Memory B cell (primary cell): ENCODE results near the gene DLGAP1.

Source experiments
- ATAC-seq: fragments of 150-1000 bp; cut with Tn5 transposase; 2 replicates; pipeline ENCODE4 v1.10.0; 2021; ENCODE audit warnings: low read depth, mild to moderate bottlenecking, moderate library complexity
- DNase-seq, 2 donors: peaks; one replicate each; pipeline ENCODE4 v3.0.0; 2022; ENCODE audit warnings: low spot score in 2 of 2
- H3K27ac Mint-ChIP-seq: one replicate; pipeline ENCODE4 v1.8.0; 2022; ENCODE audit warnings: mild to moderate bottlenecking, moderate library complexity, mixed read lengths
- H3K27me3 Mint-ChIP-seq: one replicate; pipeline ENCODE4 v1.8.0; 2022; ENCODE audit warnings: mixed read lengths
- H3K36me3 Mint-ChIP-seq: one replicate; pipeline ENCODE4 v1.8.0; 2022; ENCODE audit warnings: mild to moderate bottlenecking, mixed read lengths
- H3K4me1 Mint-ChIP-seq: one replicate; pipeline ENCODE4 v1.8.0; 2022; ENCODE audit warnings: mixed read lengths
- H3K4me3 Mint-ChIP-seq: one replicate; pipeline ENCODE4 v1.8.0; 2022; ENCODE audit warnings: mild to moderate bottlenecking, moderate library complexity, mixed read lengths
- H3K9me3 Mint-ChIP-seq: one replicate; pipeline ENCODE4 v1.8.0; 2022; ENCODE audit warnings: mixed read lengths

The DLGAP1 gene

GRCh38 chr18:3879114-3879835 lies 575.8 kb downstream of the DLGAP1 start:
- DNase-seq (no peak), ATAC-seq (no peak)
- Mint-ChIP-seq H3K4me3 (no peak overlapping the region), H3K27ac (no peak overlapping the region), H3K36me3 (no peaks in the 10 kb centered on the region), H3K9me3 (no peaks in the 10 kb centered on the region), H3K4me1 (no peaks in the 10 kb centered on the region), H3K27me3 (no peaks in the 10 kb centered on the region)

- Mint-ChIP-seq H3K27ac (no peak overlapping the region), H3K36me3 (no peaks in the 10 kb centered on the region), H3K27me3 (no peaks in the 10 kb centered on the region), H3K4me1 (no peaks in the 10 kb centered on the region), H3K4me3 (no peak overlapping the region), H3K9me3 (no peaks in the 10 kb centered on the region)
- DNase-seq (no peak), ATAC-seq (no peak)
Measured at GRCh38 chr18:3878401-3878800, 576.7 kb downstream of the DLGAP1 start.

GRCh38 chr18:3877678-3878077 lies 577.4 kb downstream of the DLGAP1 start:
- no peak overlapping the region for H3K27ac Mint-ChIP-seq
- no peaks in the 10 kb centered on the region for H3K27me3 Mint-ChIP-seq
- H3K36me3 Mint-ChIP-seq: no peaks in the 10 kb centered on the region
- no peaks in the 10 kb centered on the region for H3K4me1 Mint-ChIP-seq
- no peak overlapping the region for H3K4me3 Mint-ChIP-seq
- no peaks in the 10 kb centered on the region for H3K9me3 Mint-ChIP-seq
- ATAC-seq (no peak), DNase-seq (no peak)

DNA sequence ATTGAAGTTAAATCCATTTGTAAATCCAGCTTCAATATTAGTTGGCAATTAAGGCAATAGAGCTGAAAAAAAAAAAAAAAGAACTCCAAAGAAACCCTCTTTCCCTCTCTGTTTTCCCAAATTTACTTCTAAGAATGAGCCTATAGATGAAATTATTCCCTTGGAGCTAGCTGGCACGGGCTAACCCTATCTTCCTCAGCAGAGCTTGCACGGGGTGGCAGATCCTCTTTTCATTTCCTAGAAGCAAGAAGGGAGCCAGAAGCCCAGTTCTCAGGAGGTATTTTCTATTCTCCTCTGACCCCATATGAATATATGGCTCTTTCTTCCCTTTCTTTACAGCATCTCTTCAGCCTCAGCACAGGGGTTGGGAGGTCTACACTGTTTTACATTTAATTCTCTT lies 579.1 kb downstream of the DLGAP1 start:
- no peaks in the 10 kb centered on the region for H3K4me1 Mint-ChIP-seq
- ATAC-seq (no peak), DNase-seq (no peak)
- H3K36me3 Mint-ChIP-seq: no peaks in the 10 kb centered on the region
- H3K27ac Mint-ChIP-seq: no peak overlapping the region
- H3K9me3 Mint-ChIP-seq: no peaks in the 10 kb centered on the region
- no peaks in the 10 kb centered on the region for H3K27me3 Mint-ChIP-seq
- H3K4me3 Mint-ChIP-seq: no peak overlapping the region

- no peak overlapping the region for H3K4me3 Mint-ChIP-seq
- H3K27ac Mint-ChIP-seq: no peak overlapping the region
- H3K36me3 Mint-ChIP-seq: no peaks in the 10 kb centered on the region
- H3K4me1 Mint-ChIP-seq: no peaks in the 10 kb centered on the region
- H3K27me3 Mint-ChIP-seq: no peaks in the 10 kb centered on the region
- DNase-seq (no peak), ATAC-seq (no peak)
- H3K9me3 Mint-ChIP-seq: no peaks in the 10 kb centered on the region
Measured at GRCh38 chr18:3875376-3875775, 579.7 kb downstream of the DLGAP1 start.

DNA sequence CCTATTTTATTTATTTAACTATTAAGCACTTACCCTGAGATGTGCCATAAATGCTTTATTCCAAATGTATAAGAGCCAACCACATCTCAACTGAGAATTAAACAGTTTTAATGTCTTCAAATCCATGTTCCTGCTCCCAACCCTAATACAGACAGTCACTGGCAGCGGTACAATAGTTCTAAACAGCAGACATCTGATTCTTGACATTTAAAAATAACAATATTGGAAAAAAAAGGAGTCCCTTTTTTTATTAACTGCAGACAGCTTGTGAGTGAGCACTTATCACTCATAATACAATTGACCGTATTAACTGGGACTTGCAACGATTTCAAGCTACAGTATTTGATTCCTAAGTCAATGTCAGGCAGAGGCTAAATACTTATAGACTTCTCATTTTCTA lies 580.5 kb downstream of the DLGAP1 start:
- ATAC-seq: no peak

GRCh38 chr18:3874125-3874524 lies 581.0 kb downstream of the DLGAP1 start:
- no peak overlapping the region for H3K27ac Mint-ChIP-seq
- no peaks in the 10 kb centered on the region for H3K27me3 Mint-ChIP-seq
- no peak for ATAC-seq

More for the DNA sequence above, 580.5 kb downstream of the DLGAP1 start:
- H3K27ac Mint-ChIP-seq: no peak overlapping the region
- H3K4me1 Mint-ChIP-seq: no peaks in the 10 kb centered on the region
- no peaks in the 10 kb centered on the region for H3K36me3 Mint-ChIP-seq
- no peak for DNase-seq
- H3K9me3 Mint-ChIP-seq: no peaks in the 10 kb centered on the region
- H3K4me3 Mint-ChIP-seq: no peak overlapping the region
- no peaks in the 10 kb centered on the region for H3K27me3 Mint-ChIP-seq

GRCh38 chr18:3873698-3874097 lies 581.4 kb downstream of the DLGAP1 start:
- Mint-ChIP-seq H3K27ac (no peak overlapping the region), H3K27me3 (peaks cover under 1% of the 10 kb centered on the region), H3K9me3 (no peaks in the 10 kb centered on the region), H3K36me3 (no peaks in the 10 kb centered on the region), H3K4me1 (no peaks in the 10 kb centered on the region), H3K4me3 (no peak overlapping the region)
- no peak for ATAC-seq
- DNase-seq: no peak

More at GRCh38 chr18:3874125-3874524, 581.0 kb downstream of the DLGAP1 start:
- DNase-seq: no peak
- no peaks in the 10 kb centered on the region for H3K9me3 Mint-ChIP-seq
- H3K36me3 Mint-ChIP-seq: no peaks in the 10 kb centered on the region
- no peaks in the 10 kb centered on the region for H3K4me1 Mint-ChIP-seq
- H3K4me3 Mint-ChIP-seq: no peak overlapping the region

DNA sequence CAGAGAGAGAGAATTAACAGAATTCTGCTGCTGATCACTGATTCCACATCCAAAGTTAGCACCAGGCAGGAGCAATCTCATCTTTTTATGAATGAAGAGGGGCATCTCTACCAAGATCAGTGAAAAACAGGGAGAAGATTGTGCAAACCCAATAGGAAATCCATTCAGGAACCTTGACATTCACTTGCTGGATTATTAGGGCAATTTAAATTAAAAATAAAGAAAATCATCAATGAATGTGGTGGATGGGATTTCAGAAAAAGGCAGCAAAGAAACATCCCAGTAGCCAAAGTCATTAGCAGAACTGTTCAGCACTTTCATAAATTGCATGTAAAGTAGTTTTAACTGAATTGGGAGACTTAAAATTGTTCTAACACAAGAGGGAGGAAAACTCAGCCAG lies 581.9 kb downstream of the DLGAP1 start:
- DNase-seq (no peak), ATAC-seq (no peak)
- Mint-ChIP-seq H3K36me3 (no peaks in the 10 kb centered on the region), H3K9me3 (no peaks in the 10 kb centered on the region), H3K27ac (no peak overlapping the region), H3K4me3 (no peak overlapping the region), H3K27me3 (peaks cover 3% of the 10 kb centered on the region), H3K4me1 (no peaks in the 10 kb centered on the region)

DNA sequence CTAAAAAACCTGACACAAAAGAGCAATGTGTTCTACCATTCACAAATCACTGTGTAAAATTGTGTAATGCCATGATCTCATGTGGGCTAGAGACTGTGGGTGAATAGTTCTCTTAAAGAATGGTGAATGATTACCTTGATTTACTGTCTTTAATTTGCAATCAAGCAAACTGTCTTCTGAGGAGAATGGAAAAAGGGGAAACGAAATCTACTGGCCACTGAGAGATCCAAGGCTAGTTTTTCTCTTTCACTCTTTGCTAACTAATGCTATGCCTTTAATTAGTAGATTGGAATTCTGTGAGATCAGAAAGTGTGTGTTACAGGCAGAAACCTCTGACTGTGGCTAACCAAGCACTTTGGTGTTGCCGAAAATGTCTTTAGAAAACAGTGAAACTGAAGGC lies 582.5 kb downstream of the DLGAP1 start:
- H3K4me3 Mint-ChIP-seq: no peak overlapping the region
- ATAC-seq: no peak
- DNase-seq: no peak

GRCh38 chr18:3871687-3872086 lies 583.4 kb downstream of the DLGAP1 start:
- peaks cover 3% of the 10 kb centered on the region for H3K27me3 Mint-ChIP-seq
- H3K4me3 Mint-ChIP-seq: no peak overlapping the region
- no peak for DNase-seq
- no peak overlapping the region for H3K27ac Mint-ChIP-seq
- H3K4me1 Mint-ChIP-seq: no peaks in the 10 kb centered on the region
- no peaks in the 10 kb centered on the region for H3K9me3 Mint-ChIP-seq
- no peaks in the 10 kb centered on the region for H3K36me3 Mint-ChIP-seq
- no peak for ATAC-seq

More for the DNA sequence above, 582.5 kb downstream of the DLGAP1 start:
- Mint-ChIP-seq H3K27ac (no peak overlapping the region), H3K4me1 (no peaks in the 10 kb centered on the region), H3K9me3 (no peaks in the 10 kb centered on the region), H3K36me3 (no peaks in the 10 kb centered on the region), H3K27me3 (peaks cover 3% of the 10 kb centered on the region)

- Mint-ChIP-seq H3K4me1 (no peaks in the 10 kb centered on the region), H3K27ac (no peak overlapping the region), H3K4me3 (no peak overlapping the region), H3K9me3 (no peaks in the 10 kb centered on the region), H3K27me3 (peaks cover 4% of the 10 kb centered on the region), H3K36me3 (no peaks in the 10 kb centered on the region)
- no peak for ATAC-seq
- no peak for DNase-seq
Measured at GRCh38 chr18:3870914-3871313, 584.2 kb downstream of the DLGAP1 start.

DNA sequence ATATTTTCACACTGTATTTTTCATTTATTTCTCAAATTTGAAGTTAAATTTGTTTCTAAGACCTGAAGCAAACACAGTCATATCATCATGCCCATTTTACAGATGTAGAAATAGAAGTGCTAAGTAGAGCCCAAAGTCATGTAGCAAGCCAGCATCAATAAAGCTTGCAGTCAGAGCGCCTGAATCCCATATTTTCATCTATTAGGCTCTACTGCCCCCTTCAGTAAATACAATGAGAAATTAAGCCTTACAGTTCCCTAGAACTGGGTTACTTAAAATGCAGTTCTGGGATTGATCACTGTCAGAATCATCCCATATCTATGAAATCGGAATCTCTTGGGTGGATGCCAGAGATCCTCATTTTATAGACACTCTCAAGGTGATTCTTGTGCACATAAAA lies 585.3 kb downstream of the DLGAP1 start:
- Mint-ChIP-seq H3K9me3 (no peaks in the 10 kb centered on the region), H3K36me3 (no peaks in the 10 kb centered on the region), H3K4me1 (no peaks in the 10 kb centered on the region), H3K27me3 (peaks cover 4% of the 10 kb centered on the region), H3K4me3 (no peak overlapping the region), H3K27ac (no peak overlapping the region)
- ATAC-seq (no peak), DNase-seq (no peak)

GRCh38 chr18:3867864-3868311 lies 587.2 kb downstream of the DLGAP1 start:
- Mint-ChIP-seq H3K27ac (no peak overlapping the region), H3K4me3 (no peak overlapping the region), H3K4me1 (no peaks in the 10 kb centered on the region), H3K27me3 (peaks cover 4% of the 10 kb centered on the region), H3K36me3 (no peaks in the 10 kb centered on the region), H3K9me3 (no peaks in the 10 kb centered on the region)
- ATAC-seq (no peak), DNase-seq (no peak)

DNA sequence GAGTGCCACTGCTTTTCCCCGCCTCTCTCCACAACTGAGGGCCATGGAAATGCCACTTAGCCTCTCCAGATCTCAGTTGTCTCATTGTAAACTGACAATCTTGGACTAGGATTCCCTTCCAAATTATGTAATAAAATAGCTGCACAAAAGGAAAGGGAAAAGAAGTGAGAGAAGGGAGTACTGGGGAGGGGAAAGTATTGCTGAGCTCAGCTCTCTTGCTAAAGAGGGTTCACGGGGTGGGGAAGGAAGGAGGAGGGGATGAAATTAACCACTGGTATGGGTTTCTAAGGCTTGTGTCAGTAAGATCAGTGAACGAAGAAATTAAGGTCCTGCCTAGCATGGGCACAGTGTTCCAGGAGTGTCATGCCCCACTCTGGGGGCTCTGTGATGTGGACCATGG lies 587.9 kb downstream of the DLGAP1 start:
- ATAC-seq (no peak), DNase-seq (no peak)
- Mint-ChIP-seq H3K27me3 (peaks cover 6% of the 10 kb centered on the region), H3K27ac (no peak overlapping the region), H3K9me3 (no peaks in the 10 kb centered on the region), H3K4me1 (no peaks in the 10 kb centered on the region), H3K4me3 (no peak overlapping the region), H3K36me3 (no peaks in the 10 kb centered on the region)
